Activated CD8-positive, alpha-beta T cell treated with anti-CD3 and anti-CD28 coated beads for 36 hours (primary cell): Measurements from ENCODE around the gene RSPH6A. TPM values are rescaled to one million over a fixed set of nuclear protein-coding genes. Genes with fewer than 3 reads are reported as not detected.

Experiments
- ATAC-seq: fragments of 200-7000 bp; cut with Tn5 transposase; one replicate; pipeline ENCODE4 v1.10.0; 2021; ENCODE audit warnings: mild to moderate bottlenecking, moderate library complexity
- CTCF ChIA-PET: fragments of 350-600 bp; sonication (Branson Sonifier 250); formaldehyde crosslinking; loops from one replicate; lab custom pipeline; 2021; ENCODE audit warnings: antibody characterized with exemption; lab: Charles Lee
- POLR2A ChIA-PET: fragments of 350-600 bp; sonication (Branson Sonifier 250); formaldehyde crosslinking; loops from one replicate; lab custom pipeline; 2021; ENCODE audit warnings: antibody characterized with exemption; lab: Charles Lee
- DNase-seq: peaks from one replicate; pipeline ENCODE4 v3.0.0-alpha.2; 2020
- H3K27ac Mint-ChIP-seq: one replicate; pipeline ENCODE4 v1.8.0; 2021; ENCODE audit warnings: mild to moderate bottlenecking, mixed read lengths
- H3K27me3 Mint-ChIP-seq: one replicate; pipeline ENCODE4 v1.8.0; 2021; ENCODE audit warnings: mixed read lengths
- H3K36me3 Mint-ChIP-seq: one replicate; pipeline ENCODE4 v1.8.0; 2021; ENCODE audit warnings: low read depth, mixed read lengths
- H3K4me1 Mint-ChIP-seq: one replicate; pipeline ENCODE4 v1.8.0; 2021; ENCODE audit warnings: low read depth, mixed read lengths
- H3K4me3 Mint-ChIP-seq: one replicate; pipeline ENCODE4 v1.8.0; 2021; ENCODE audit warnings: mild to moderate bottlenecking, moderate library complexity, mixed read lengths
- H3K9me3 Mint-ChIP-seq: one replicate; pipeline ENCODE4 v1.8.0; 2021; ENCODE audit warnings: mixed read lengths
- CTCF ChIP-seq: fragments of 200-600 bp; IDR thresholded peaks from one replicate; pipeline ENCODE4 v1.8.0; 2022; ENCODE audit warnings: antibody characterized with exemption, mild to moderate bottlenecking
- intact Hi-C: fragments of 100-400 bp; cut with micrococcal nuclease; formaldehyde crosslinking; loops from one replicate; pipeline ENCODE4 v1.10.0; 2022
- total RNA-seq, 2 experiments: library from RNA; stranded (reverse); gene quantifications; one replicate each; pipeline ENCODE4 v1.2.3, GENCODE V29; 2021

RSPH6A gene
- total RNA-seq, 2 experiments from 2014 or later, result 0.41 to 0.63 TPM

DNA sequence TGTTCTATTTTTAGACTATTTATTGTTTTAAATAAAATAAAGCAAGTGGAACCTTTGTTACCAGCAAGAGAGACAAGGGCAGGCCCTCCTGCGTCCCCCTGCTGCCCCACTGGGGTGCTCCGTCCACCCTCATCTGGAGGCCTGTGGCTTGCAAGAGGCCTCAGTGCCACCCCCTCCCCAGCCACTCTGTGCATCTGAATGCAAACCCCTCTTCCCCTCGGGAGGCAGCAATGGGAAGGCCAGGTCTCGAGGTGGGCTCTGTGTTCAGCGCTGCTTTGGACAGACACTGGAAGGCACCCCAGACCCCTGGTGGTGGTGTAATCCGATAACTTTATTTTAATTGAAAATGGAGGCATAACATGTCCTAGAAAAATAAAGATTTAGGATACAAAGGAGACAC is 50.6 kb downstream of the RSPH6A start:
- Mint-ChIP-seq H3K4me1 (peaks cover 3% of the 10 kb centered on the region), H3K27ac (no peak overlapping the region), H3K36me3 (no peaks in the 10 kb centered on the region), H3K9me3 (no peaks in the 10 kb centered on the region), H3K4me3 (no peak overlapping the region), H3K27me3 (peaks cover 11% of the 10 kb centered on the region)
- no peak for TF ChIP-seq CTCF
- no peak for ATAC-seq
- ChIA-PET POLR2A (no interaction called here), CTCF (interaction anchor here (2.0 kb wide), 1 partner anchor 85 kb away, joined by 4 read pairs; no protein-coding TSS in a partner anchor)
- intact Hi-C loops, result no loop called here
- DNase-seq, result no peak

DNA sequence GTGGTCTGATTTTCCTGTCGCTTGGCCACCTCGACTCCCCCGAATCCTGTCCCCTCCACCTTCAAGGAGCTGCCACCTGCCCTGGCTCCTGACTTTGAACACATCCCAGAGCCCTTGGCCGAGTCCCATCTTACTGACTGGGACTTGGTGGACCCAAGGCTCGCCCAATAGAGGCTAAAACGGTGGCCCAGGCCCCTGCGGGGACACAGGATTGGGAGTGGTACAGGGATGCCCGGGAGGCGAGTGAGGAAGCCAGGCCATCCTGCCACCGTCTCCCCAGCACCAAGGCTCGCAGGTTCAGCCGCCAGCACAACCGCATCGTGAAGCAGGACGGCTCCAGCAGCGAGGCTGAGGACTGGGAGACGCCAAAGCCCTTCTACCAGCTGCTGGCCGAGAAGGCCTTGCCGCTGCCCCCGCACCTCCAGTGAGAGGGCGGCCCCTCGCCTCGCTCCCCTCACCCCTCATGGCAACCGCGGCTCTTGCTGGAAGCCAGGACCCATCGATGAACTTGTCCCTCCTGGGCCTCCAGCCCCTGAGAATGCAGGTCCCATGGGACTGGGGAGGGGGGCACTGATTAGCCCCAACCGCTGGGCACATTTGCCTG is 51.3 kb downstream of the RSPH6A start:
- H3K4me3 Mint-ChIP-seq, result no peak overlapping the region
- ChIA-PET POLR2A (no interaction called here), CTCF (interaction anchor here (1.2 to 2.0 kb wide), 2 partner anchors 53 to 86 kb away, joined by 4 read pairs; no protein-coding TSS in a partner anchor)
- no peaks in the 10 kb centered on the region for H3K36me3 Mint-ChIP-seq
- no peak for DNase-seq
- peaks cover 3% of the 10 kb centered on the region for H3K4me1 Mint-ChIP-seq
- intact Hi-C loops, result no loop called here
- no peak for TF ChIP-seq CTCF
- no peak for ATAC-seq
- H3K27me3 Mint-ChIP-seq, result peaks cover 11% of the 10 kb centered on the region
- H3K27ac Mint-ChIP-seq, result no peak overlapping the region
- H3K9me3 Mint-ChIP-seq, result no peaks in the 10 kb centered on the region

DNA sequence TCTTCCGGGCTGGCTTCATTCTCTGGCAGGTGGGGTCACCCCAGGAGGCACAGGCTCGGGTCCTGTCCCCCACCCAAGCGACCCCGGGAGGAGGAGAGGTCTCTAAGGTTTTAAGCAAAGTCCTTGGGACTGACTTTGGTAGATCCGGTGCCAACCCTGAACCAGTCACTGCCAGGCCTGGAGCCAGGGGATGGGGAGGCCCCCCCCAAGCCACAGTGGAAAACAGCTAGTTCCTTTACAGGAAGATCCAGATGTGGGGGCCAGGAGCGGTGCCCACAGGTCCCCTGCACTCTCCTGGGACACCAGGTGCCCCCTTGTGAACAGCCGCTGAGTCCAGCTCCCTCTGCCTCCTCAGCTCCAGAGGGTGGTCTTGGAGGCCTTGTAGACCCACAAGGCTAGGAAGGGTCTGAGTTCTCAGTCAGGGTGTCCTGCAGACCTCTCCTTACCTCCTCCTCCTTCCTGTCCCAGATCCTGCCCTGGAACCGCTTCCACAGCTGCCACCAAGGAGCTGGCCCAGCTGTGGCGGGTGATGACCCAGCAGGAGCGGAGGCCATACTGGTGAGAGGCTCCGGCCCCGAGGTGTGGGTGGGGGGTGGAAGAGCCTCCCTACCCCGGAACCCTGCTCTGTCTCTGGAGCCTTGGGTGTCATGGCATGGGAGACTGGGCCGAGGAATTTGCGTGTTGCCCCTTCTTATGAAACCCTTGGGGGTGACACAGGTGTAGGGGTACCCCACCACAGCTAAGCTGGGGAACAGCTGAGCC is 52.1 kb downstream of the RSPH6A start:
- Mint-ChIP-seq H3K9me3 (no peaks in the 10 kb centered on the region), H3K27me3 (peaks cover 11% of the 10 kb centered on the region), H3K4me3 (no peak overlapping the region), H3K4me1 (peaks cover 3% of the 10 kb centered on the region), H3K36me3 (no peaks in the 10 kb centered on the region), H3K27ac (no peak overlapping the region)
- CTCF ChIA-PET, result interaction anchor here (1.0 to 2.0 kb wide), 4 partner anchors 13 to 87 kb away, joined by 3 to 4 read pairs (median 4); partner anchors contain the start of genes QPCTL and SNRPD2
- ATAC-seq (no peak), DNase-seq (no peak)
- no peak for TF ChIP-seq CTCF
- POLR2A ChIA-PET, result no interaction called here
- intact Hi-C loops, result no loop called here

DNA sequence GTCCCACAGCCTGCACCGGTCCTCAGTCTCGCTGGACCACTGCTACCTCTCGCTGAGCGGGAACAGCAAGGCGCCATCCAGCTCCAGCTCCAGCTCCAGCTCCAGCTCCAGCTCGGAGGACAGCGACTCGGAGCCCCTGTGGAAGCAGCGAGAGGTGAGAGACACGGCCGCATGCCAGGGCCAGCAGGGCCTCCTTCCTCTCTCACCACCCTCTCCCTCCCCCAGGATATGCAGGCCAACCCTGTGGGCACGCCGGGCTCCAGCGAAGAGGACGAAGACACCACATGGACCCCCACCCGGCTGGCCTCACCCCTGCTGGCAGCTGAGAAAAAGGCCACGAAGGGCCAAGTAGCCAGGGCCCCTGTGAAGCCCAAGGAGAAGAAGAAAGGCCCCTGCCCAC is 53.4 kb downstream of the RSPH6A start:
- intact Hi-C loops, result no loop called here
- ChIA-PET CTCF (no interaction called here), POLR2A (no interaction called here)
- no peaks in the 10 kb centered on the region for H3K36me3 Mint-ChIP-seq
- H3K4me3 Mint-ChIP-seq, result no peak overlapping the region
- no peak overlapping the region for H3K27ac Mint-ChIP-seq
- no peaks in the 10 kb centered on the region for H3K9me3 Mint-ChIP-seq
- H3K27me3 Mint-ChIP-seq, result peaks cover 9% of the 10 kb centered on the region
- DNase-seq (no peak), ATAC-seq (no peak)
- no peak for TF ChIP-seq CTCF
- H3K4me1 Mint-ChIP-seq, result no peaks in the 10 kb centered on the region

GRCh38 chr19:45758921-45759320 is 56.2 kb downstream of the RSPH6A start:
- no peak for TF ChIP-seq CTCF
- H3K9me3 Mint-ChIP-seq, result no peaks in the 10 kb centered on the region
- CTCF ChIA-PET, result interaction anchor here (1.2 to 4.9 kb wide), 2 partner anchors 10 to 58 kb away, joined by 3 to 19 read pairs; partner anchors contain the start of gene SIX5

More at GRCh38 chr19:45758921-45759320, 56.2 kb downstream of the RSPH6A start:
- H3K27me3 Mint-ChIP-seq, result peaks cover 2% of the 10 kb centered on the region
- H3K4me3 Mint-ChIP-seq, result no peak overlapping the region
- H3K27ac Mint-ChIP-seq, result no peak overlapping the region
- DNase-seq (no peak), ATAC-seq (no peak)
- H3K36me3 Mint-ChIP-seq, result no peaks in the 10 kb centered on the region
- H3K4me1 Mint-ChIP-seq, result no peaks in the 10 kb centered on the region
- intact Hi-C loops, result no loop called here
- POLR2A ChIA-PET, result interaction anchor here (0.8 kb wide), 1 partner anchor 25 kb away, joined by 3 read pairs; no protein-coding TSS in a partner anchor
